ENCODE measurements around the gene PAK3. TPM values are rescaled to one million over a fixed set of nuclear protein-coding genes. Genes with fewer than 3 reads are reported as not detected.
A peak's percentile ranks its signal among the peaks of the same experiment; 100 is the strongest.

Gene PAK3
- total and polyA plus RNA-seq, 2 experiments from 2014 or later, result 5.0 to 5.4 TPM

DNA sequence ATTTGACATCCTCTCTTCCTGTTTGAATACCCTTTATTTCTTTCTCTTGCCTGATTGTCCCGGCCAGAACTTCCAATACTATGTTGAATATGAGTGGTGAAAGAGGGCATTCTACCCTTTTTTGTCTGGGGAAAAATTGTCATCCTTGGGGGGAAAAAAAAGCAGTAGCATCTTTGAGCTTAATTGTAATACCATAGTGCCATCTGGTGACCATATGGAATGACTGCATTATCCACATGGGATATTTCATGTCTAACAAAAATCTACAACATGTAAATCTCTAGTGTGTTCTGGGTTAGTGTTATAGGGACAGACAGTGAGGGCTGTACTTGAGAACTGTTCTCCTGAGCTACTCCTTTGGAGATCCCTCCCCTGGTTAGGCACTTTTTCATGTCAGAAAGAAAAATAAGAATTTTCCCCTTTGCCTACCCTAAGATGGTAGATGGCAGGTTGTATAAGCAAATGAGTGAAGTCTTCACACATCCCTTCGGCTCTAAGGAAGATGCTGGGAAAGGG, 148.3 kb downstream of the PAK3 start:
- Histone ChIP-seq H3K27ac (ENCODE audit: low read depth) (no peak overlapping the region), H3K79me2 (replicated peaks; ENCODE audit: insufficient read depth) (no peaks in the 10 kb centered on the region), H3K27me3 (ENCODE audit: insufficient read depth) (no peaks in the 10 kb centered on the region), H3K4me1 (ENCODE audit: insufficient read depth) (no peaks in the 10 kb centered on the region), H4K20me1 (replicated peaks; ENCODE audit: insufficient read depth) (no peaks in the 10 kb centered on the region), H3K9me2 (ENCODE audit: insufficient read depth) (no peaks in the 10 kb centered on the region), H3K4me2 (no peak overlapping the region), H3F3A (replicated peaks; ENCODE audit: low read depth) (no peaks in the 10 kb centered on the region), H2AFZ (no peak overlapping the region), H3K4me3 (no peak overlapping the region), H3K36me3 (ENCODE audit: insufficient read depth) (no peaks in the 10 kb centered on the region)
- Mint-ChIP-seq H3K27ac (no peak overlapping the region), H3K4me3 (no peak overlapping the region), H3K36me3 (ENCODE audit: low read depth) (no peaks in the 10 kb centered on the region), H3K27me3 (ENCODE audit: insufficient read depth, low read depth, poor library complexity) (no peaks in the 10 kb centered on the region), H3K4me1 (no peaks in the 10 kb centered on the region), H3K9me3 (no peaks in the 10 kb centered on the region)
- TF ChIP-seq EZH2phosphoT487 (IDR thresholded peaks at IDR 0.05; ENCODE audit: unreplicated experiment) (no peak), CTCF (conservative IDR thresholded peaks at IDR 0.05; ENCODE audit: low read depth in 2 of 2) (peak; percentile 62 to 72)
- DNase-seq (ENCODE audit: low spot score) (peak; percentile 35), ATAC-seq (no peak)

DNA sequence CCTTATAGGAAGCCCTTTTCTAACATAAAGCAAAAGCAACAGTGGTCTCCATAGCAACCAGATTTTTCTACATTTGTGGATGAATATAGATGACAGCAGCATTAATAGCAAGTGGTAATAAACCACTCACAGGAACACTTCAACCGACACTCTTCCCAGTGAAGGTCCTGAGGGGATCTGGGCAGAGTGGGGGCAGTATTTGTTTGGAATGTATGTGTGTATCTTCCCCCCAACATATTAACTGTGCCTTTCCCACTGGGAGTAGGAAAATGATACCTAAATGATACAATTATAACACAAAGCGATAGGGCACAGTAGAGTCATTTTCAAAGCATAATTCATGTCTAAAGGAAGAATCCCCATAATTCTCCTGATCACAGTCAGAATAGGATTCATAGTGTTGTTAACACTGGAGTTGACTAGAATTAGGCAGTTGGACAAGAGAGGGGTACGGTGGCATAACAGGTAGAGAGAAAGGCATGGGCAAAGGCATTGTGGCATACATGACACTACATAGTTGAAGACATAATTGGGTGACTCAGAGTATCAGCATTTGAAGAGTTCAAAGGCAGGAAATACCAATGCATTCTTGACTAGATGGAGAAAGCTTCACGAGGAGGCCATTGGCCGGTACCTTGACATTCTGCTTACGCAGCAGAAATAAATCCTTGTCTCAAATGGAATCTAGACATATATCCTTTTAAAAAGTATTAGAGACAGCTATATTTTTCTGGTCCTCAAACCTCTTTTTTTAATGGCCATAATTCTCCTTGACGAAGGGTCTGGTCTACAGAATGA, 159.1 kb downstream of the PAK3 start:
- Histone ChIP-seq H2AFZ (no peak overlapping the region), H3F3A (replicated peaks; ENCODE audit: low read depth) (no peaks in the 10 kb centered on the region), H3K79me2 (replicated peaks; ENCODE audit: insufficient read depth) (no peaks in the 10 kb centered on the region), H3K9me2 (ENCODE audit: insufficient read depth) (no peaks in the 10 kb centered on the region), H3K27me3 (ENCODE audit: insufficient read depth) (no peaks in the 10 kb centered on the region), H3K36me3 (ENCODE audit: insufficient read depth) (no peaks in the 10 kb centered on the region), H4K20me1 (replicated peaks; ENCODE audit: insufficient read depth) (no peaks in the 10 kb centered on the region), H3K4me2 (no peak overlapping the region), H3K27ac (ENCODE audit: low read depth) (no peak overlapping the region), H3K4me3 (no peak overlapping the region), H3K4me1 (ENCODE audit: insufficient read depth) (0 out of 2 replicates have a peak, but pooled peaks cover 3% of the 10 kb centered on the region)
- Mint-ChIP-seq H3K4me1 (peaks cover 3% of the 10 kb centered on the region; the same call in 2 of the 3 replicates), H3K36me3 (ENCODE audit: low read depth) (no peaks in the 10 kb centered on the region), H3K27me3 (ENCODE audit: insufficient read depth, low read depth, poor library complexity) (peaks cover 6% of the 10 kb centered on the region), H3K4me3 (no peak overlapping the region), H3K27ac (no peak overlapping the region), H3K9me3 (no peaks in the 10 kb centered on the region; the same call in 2 of the 3 replicates)
- ATAC-seq, result no peak
- peak; percentile 32 for DNase-seq (ENCODE audit: low spot score)
- TF ChIP-seq EZH2 (IDR thresholded peaks at IDR 0.05; ENCODE audit: low read depth, unreplicated experiment) (no peak), STAT1 (IDR thresholded peaks at IDR 0.05; ENCODE audit: unreplicated experiment) (no peak), JUNB (IDR thresholded peaks at IDR 0.05; ENCODE audit: unreplicated experiment) (no peak), ZNF331 (CRISPR knock-in tag; IDR thresholded peaks at IDR 0.05; ENCODE audit: low read depth) (no peak), ZNF114 (CRISPR knock-in tag; IDR thresholded peaks at IDR 0.05) (no peak), REST (IDR thresholded peaks at IDR 0.05; ENCODE audit: unreplicated experiment) (no peak)
- TF ChIP-seq, protein P1, sequence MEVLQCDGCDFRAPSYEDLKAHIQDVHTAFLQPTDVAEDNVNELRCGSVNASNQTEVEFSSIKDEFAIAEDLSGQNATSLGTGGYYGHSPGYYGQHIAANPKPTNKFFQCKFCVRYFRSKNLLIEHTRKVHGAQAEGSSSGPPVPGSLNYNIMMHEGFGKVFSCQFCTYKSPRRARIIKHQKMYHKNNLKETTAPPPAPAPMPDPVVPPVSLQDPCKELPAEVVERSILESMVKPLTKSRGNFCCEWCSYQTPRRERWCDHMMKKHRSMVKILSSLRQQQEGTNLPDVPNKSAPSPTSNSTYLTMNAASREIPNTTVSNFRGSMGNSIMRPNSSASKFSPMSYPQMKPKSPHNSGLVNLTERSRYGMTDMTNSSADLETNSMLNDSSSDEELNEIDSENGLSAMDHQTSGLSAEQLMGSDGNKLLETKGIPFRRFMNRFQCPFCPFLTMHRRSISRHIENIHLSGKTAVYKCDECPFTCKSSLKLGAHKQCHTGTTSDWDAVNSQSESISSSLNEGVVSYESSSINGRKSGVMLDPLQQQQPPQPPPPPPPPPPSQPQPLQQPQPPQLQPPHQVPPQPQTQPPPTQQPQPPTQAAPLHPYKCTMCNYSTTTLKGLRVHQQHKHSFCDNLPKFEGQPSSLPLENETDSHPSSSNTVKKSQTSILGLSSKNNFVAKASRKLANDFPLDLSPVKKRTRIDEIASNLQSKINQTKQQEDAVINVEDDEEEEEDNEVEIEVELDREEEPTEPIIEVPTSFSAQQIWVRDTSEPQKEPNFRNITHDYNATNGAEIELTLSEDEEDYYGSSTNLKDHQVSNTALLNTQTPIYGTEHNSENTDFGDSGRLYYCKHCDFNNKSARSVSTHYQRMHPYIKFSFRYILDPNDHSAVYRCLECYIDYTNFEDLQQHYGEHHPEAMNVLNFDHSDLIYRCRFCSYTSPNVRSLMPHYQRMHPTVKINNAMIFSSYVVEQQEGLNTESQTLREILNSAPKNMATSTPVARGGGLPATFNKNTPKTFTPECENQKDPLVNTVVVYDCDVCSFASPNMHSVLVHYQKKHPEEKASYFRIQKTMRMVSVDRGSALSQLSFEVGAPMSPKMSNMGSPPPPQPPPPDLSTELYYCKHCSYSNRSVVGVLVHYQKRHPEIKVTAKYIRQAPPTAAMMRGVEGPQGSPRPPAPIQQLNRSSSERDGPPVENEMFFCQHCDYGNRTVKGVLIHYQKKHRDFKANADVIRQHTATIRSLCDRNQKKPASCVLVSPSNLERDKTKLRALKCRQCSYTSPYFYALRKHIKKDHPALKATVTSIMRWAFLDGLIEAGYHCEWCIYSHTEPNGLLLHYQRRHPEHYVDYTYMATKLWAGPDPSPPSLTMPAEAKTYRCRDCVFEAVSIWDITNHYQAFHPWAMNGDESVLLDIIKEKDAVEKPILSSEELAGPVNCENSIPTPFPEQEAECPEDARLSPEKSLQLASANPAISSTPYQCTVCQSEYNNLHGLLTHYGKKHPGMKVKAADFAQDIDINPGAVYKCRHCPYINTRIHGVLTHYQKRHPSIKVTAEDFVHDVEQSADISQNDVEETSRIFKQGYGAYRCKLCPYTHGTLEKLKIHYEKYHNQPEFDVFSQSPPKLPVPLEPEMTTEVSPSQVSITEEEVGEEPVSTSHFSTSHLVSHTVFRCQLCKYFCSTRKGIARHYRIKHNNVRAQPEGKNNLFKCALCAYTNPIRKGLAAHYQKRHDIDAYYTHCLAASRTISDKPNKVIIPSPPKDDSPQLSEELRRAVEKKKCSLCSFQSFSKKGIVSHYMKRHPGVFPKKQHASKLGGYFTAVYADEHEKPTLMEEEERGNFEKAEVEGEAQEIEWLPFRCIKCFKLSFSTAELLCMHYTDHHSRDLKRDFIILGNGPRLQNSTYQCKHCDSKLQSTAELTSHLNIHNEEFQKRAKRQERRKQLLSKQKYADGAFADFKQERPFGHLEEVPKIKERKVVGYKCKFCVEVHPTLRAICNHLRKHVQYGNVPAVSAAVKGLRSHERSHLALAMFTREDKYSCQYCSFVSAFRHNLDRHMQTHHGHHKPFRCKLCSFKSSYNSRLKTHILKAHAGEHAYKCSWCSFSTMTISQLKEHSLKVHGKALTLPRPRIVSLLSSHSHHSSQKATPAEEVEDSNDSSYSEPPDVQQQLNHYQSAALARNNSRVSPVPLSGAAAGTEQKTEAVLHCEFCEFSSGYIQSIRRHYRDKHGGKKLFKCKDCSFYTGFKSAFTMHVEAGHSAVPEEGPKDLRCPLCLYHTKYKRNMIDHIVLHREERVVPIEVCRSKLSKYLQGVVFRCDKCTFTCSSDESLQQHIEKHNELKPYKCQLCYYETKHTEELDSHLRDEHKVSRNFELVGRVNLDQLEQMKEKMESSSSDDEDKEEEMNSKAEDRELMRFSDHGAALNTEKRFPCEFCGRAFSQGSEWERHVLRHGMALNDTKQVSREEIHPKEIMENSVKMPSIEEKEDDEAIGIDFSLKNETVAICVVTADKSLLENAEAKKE (CRISPR knock-in tag; IDR thresholded peaks at IDR 0.05), result no peak
